ENCODE measurements around the gene DMBX1.
A peak's percentile ranks its signal among the peaks of the same experiment; 100 is the strongest.

- TF ChIP-seq TSHZ2 (CRISPR knock-in tag; IDR thresholded peaks at IDR 0.05) (no peak), CSRNP3 (CRISPR knock-in tag; IDR thresholded peaks at IDR 0.05) (no peak), TOX (CRISPR knock-in tag; IDR thresholded peaks at IDR 0.05; ENCODE audit: borderline replicate concordance) (no peak), ZFP30 (CRISPR knock-in tag; IDR thresholded peaks at IDR 0.05) (no peak), GLIS3 (CRISPR knock-in tag; IDR thresholded peaks at IDR 0.05) (no peak), RARB (CRISPR knock-in tag; IDR thresholded peaks at IDR 0.05) (no peak), TCF4 (CRISPR knock-in tag; IDR thresholded peaks at IDR 0.05; ENCODE audit: borderline replicate concordance) (0 out of 2 replicates have a peak, but pooled peaks have one; percentile 12), OSR1 (CRISPR knock-in tag; IDR thresholded peaks at IDR 0.05) (no peak)
Measured at GRCh38 chr1:46461809-46462448, 27.7 kb upstream of the DMBX1 start.

Measured in SK-N-SH treated with all-trans-retinoic acid at 6 μM for 48 hours (cell line).